ENCODE measurements around the gene MYL5.

GRCh38 chr4:649293-649625 is 25.1 kb upstream of the MYL5 start:
- no peak for TF ChIP-seq CTCF (IDR thresholded peaks at IDR 0.05; ENCODE audit: insufficient read depth, low read length)
- no peak for TF ChIP-seq SPI1 (IDR thresholded peaks at IDR 0.05; ENCODE audit: borderline replicate concordance, low read depth)
- no peak for TF ChIP-seq POLR2AphosphoS5 (IDR thresholded peaks at IDR 0.05; ENCODE audit: low read depth)

Measured in HL-60 (cell line).